Heart left ventricle (tissue), 16 donors: Measurements from ENCODE around the gene SPRR1A. TPM values are rescaled to one million over a fixed set of nuclear protein-coding genes. Genes with fewer than 3 reads are reported as not detected.

Experiments
- ATAC-seq, 4 donors: fragments of 200-7000 bp; cut with Tn5 transposase; one replicate each; pipeline ENCODE4 v1.9.1; 2020 to 2022; ENCODE audit warnings: moderate library complexity in 4 of 4, mild to moderate bottlenecking in 3 of 4, moderate number of reproducible peaks in 1 of 4
- DNase-seq, 5 donors: peaks; one replicate each; pipeline ENCODE4 v3.0.0-alpha.2; 2020
- H3K27ac ChIP-seq, 12 donors: fragments of 200-600 bp; sonication (generic) in 4 of 12; one replicate each; pipeline versions ENCODE4 v1.5.0 to v1.8.0; 2016 to 2022; ENCODE audit warnings: mild to moderate bottlenecking in 2 of 12
- H3K27me3 ChIP-seq, 9 donors: fragments of 200-600 bp; sonication (generic) in 2 of 9; one replicate each; pipeline versions ENCODE4 v1.5.1 to v1.8.0; 2016 to 2022; ENCODE audit warnings: mild to moderate bottlenecking in 3 of 9
- H3K36me3 ChIP-seq, 9 donors: fragments of 200-600 bp; sonication (generic) in 2 of 9; one replicate each; pipeline versions ENCODE4 v1.5.0 to v1.8.0; 2018 to 2022; ENCODE audit warnings: mild to moderate bottlenecking in 2 of 9
- H3K4me1 ChIP-seq, 12 donors: fragments of 200-600 bp; sonication (generic) in 4 of 12; one replicate each; pipeline versions ENCODE4 v1.5.0 to v1.8.0; 2016 to 2022; ENCODE audit warnings: mild to moderate bottlenecking in 3 of 12
- H3K4me3 ChIP-seq, 12 donors: fragments of 200-600 bp; sonication (generic) in 4 of 12; one replicate each; pipeline versions ENCODE4 v1.5.0 to v1.8.0; 2017 to 2022; ENCODE audit warnings: mild to moderate bottlenecking in 9 of 12, moderate library complexity in 4 of 12
- H3K9me3 ChIP-seq, 12 donors: fragments of 200-600 bp; sonication (generic) in 4 of 12; one replicate each; pipeline versions ENCODE4 v1.5.0 to v1.8.0; 2016 to 2022; ENCODE audit warnings: mild to moderate bottlenecking in 1 of 12
- POLR2A ChIP-seq, 2 donors: fragments of 450-650 bp; IDR thresholded peaks; one replicate each; pipeline ENCODE4 v1.6.1; 2017; ENCODE audit warnings: antibody characterized with exemption in 2 of 2, mild to moderate bottlenecking in 2 of 2, moderate library complexity in 2 of 2
- WGBS, 4 donors: extraction: QIAGEN DNeasy Blood & Tissue Kit in 2 of 4; methylation state at CpG; one replicate each; pipeline versions ENCODE4 v1.1.5 to v1.1.7; 2013 to 2018; 5-methylcytosine and 5-hydroxymethylcytosine counted together
- intact Hi-C, 10 donors: fragments of 100-400 bp; cut with DNase I; formaldehyde crosslinking; loops; one replicate each; pipeline versions ENCODE4 v1.11.1 to v1.14.2; 2022
- polyA plus RNA-seq, 2 donors: library from polyadenylated mRNA; stranded (reverse); fragments of 200-250 nt; gene quantifications; one replicate each; pipeline ENCODE4 v1.2.3, GENCODE V29; 2013
- total RNA-seq, 9 donors: library from RNA; depleted of rRNA in 2 of 9; stranded (reverse); fragments of >200 nt in 2 of 9; fragmentation: NEBNext Ultra II Directional in 3 of 9; extraction: Animal tissue kit (Norgen Biotek cat#: 25700) in 3 of 9; gene quantifications; one replicate each; pipeline versions ENCODE4 v1.1.0 to v1.2.4, GENCODE V29; 2016 to 2023
- TF ChIP-seq, protein P1 (sequence below), 12 donors: fragments of 200-600 bp; sonication (generic) in 4 of 12; IDR thresholded peaks; one replicate each; pipeline versions ENCODE4 v1.5.0 to v1.8.0; 2018 to 2022; ENCODE audit warnings: antibody characterized with exemption in 12 of 12, mild to moderate bottlenecking in 5 of 12
- donor health status: ischemic (EF 13 %, LVEDD 7.1; RV severe dilation, severe dysfunction).
- donor health status: healthy with polysubstance abuse.
- donor health status: DM: no; HTN: yes; CAD: no.
- donor health status: DM: no; HTN: no; CAD: no.
- donor health status: ischemic (EF 25% LVEDD 6.9; RV normal size, moderate dysfunction).
- donor health status: ischemic (EF 25% LVEDD 5.7; RV mildly dilated, moderate dysfunction).
- donor health status: healthy.
- donor health status: DM: yes; HTN: yes; CAD: no.
- donor health status: ischemic (EF 35%, LVEDD 5.7; RV mildly dilated, moderate dysfunction).
- donor health status: nonischemic (EF 11% LVEDD 7.7; RV severe dilation, severe dysfunction).
- donor health status: DM: yes; HTN: yes; CAD: no.
- donor health status: PGD.
- donor health status: ischemic (EF 29% LVEDD 5.4; RV normal size, mild dysfunction).
- donor health status: nonischemic (EF 23%, LVEDD 6.1; RV moderate dilation, normal function).

The SPRR1A gene
- total and polyA plus RNA-seq, 11 donors = not detected

DNA sequence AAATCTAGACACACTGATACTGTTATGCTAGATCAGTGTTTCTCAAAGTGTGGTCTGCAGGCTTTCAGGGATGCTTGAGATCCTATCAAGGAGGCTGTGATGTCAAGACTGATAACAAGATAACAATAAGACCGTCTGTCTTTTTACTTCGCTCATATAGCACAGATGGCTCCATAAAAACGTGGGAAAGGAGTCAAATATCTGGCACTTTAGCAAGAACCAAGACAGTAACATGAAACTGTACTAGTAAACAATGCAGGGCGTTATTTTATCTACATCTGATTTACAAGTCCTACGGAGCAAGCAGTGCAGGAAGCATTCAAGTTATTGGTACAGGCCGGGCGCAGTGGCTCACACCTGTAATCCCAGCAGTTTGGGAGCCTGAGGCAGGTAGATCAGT is 14.0 kb downstream of the SPRR1A start:
- intact Hi-C loops = no loop called here
- DNase-seq = no peak
- Histone ChIP-seq H3K27ac (no peak overlapping the region), H3K4me1 (no peaks in the 10 kb centered on the region), H3K9me3 (peaks cover 0 to 14% (median 0%) of the 10 kb centered on the region in 12 donors), H3K4me3 (no peak overlapping the region), H3K27me3 (peaks cover 0 to 6% (median 0%) of the 10 kb centered on the region in 9 donors), H3K36me3 (no peaks in the 10 kb centered on the region)
- no peak for ATAC-seq
- 40 to 44% (median 43%) methylated on average over 7 of the region's 7 CpGs for WGBS, 4 donors
- TF ChIP-seq POLR2A (IDR thresholded peaks at IDR 0.05) = no peak
- TF ChIP-seq, protein P1, sequence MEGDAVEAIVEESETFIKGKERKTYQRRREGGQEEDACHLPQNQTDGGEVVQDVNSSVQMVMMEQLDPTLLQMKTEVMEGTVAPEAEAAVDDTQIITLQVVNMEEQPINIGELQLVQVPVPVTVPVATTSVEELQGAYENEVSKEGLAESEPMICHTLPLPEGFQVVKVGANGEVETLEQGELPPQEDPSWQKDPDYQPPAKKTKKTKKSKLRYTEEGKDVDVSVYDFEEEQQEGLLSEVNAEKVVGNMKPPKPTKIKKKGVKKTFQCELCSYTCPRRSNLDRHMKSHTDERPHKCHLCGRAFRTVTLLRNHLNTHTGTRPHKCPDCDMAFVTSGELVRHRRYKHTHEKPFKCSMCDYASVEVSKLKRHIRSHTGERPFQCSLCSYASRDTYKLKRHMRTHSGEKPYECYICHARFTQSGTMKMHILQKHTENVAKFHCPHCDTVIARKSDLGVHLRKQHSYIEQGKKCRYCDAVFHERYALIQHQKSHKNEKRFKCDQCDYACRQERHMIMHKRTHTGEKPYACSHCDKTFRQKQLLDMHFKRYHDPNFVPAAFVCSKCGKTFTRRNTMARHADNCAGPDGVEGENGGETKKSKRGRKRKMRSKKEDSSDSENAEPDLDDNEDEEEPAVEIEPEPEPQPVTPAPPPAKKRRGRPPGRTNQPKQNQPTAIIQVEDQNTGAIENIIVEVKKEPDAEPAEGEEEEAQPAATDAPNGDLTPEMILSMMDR (IDR thresholded peaks at IDR 0.05) = no peak

DNA sequence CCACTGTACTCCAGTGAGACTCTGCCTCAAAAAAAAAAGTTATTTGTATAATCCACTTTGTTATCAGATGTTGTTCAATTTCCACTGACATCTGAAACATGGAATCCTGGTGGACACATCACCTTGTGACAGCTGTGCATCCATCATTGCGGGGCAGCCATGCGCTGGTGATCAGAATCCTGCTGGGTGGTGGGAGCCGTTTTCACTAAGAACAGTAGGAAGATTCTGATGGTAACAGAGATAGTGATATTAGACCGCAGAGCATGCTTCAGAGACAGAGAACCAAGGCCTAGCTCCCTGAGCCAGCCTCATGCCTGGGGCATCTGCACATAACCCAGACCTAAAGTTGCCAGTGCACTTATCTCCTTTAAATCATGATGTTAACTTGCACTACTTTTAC is 14.6 kb downstream of the SPRR1A start:
- no peaks in the 10 kb centered on the region for H3K4me1 ChIP-seq
- no peak overlapping the region for H3K27ac ChIP-seq
- H3K4me3 ChIP-seq = no peak overlapping the region
- DNase-seq = no peak
- TF ChIP-seq POLR2A (IDR thresholded peaks at IDR 0.05) = no peak
- TF ChIP-seq, protein P1 (IDR thresholded peaks at IDR 0.05) = no peak
- intact Hi-C loops = no loop called here
- H3K36me3 ChIP-seq = no peaks in the 10 kb centered on the region
- 74 to 82% (median 79%) methylated on average over 4 of the region's 4 CpGs for WGBS, 4 donors
- ATAC-seq = no peak
- peaks cover 0 to 6% (median 0%) of the 10 kb centered on the region in 9 donors for H3K27me3 ChIP-seq
- peaks cover 0 to 14% (median 0%) of the 10 kb centered on the region in 12 donors for H3K9me3 ChIP-seq

DNA sequence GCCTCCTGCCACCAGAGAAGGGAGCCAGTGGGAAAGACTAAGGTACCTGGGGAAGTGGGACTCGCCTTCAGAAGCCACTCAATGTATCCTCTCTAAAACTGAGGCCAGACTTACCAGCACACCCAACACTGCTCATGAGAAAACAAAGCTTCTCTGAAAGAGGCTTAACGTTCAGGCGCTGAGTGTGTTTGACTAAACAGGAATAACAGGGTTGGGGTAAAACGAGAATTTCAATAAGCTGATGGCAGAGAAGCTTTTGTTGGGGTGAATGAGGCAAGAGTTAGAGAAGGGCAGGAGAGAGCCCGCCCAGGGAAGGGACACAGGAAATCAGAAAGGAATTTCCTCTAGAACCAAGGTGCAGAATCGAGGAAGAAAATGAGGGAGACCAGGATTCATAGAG is 15.9 kb downstream of the SPRR1A start:
- Histone ChIP-seq H3K27ac (no peak overlapping the region), H3K36me3 (no peaks in the 10 kb centered on the region), H3K9me3 (peaks cover 0 to 9% (median 0%) of the 10 kb centered on the region in 12 donors), H3K27me3 (peaks cover 0 to 6% (median 0%) of the 10 kb centered on the region in 9 donors), H3K4me1 (no peaks in the 10 kb centered on the region), H3K4me3 (no peak overlapping the region)
- 63 to 69% (median 68%) methylated on average over 6 of the region's 6 CpGs for WGBS, 4 donors
- no peak for ATAC-seq
- DNase-seq = no peak
- intact Hi-C loops = no loop called here
- TF ChIP-seq POLR2A (IDR thresholded peaks at IDR 0.05) = no peak
- TF ChIP-seq, protein P1 (IDR thresholded peaks at IDR 0.05) = no peak

DNA sequence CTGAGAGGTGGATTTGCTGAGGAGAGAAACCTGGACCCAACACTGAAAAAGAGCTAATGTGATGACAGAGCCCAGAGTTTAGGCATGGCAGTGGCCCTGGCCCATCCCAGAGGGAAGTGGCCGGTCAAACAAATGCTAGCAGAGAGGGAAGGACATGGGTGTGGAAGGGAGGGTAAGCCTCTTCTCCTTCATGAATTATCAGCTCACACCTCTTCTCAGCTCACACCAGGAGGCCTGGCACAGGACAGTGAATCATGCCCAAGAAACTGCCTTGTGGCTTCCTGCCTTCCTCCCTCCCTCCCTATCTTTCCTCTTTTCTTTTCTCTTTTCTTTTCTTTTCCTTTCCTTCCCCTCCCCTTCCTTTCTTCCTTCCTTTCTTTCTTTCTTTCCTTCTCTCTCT is 16.4 kb downstream of the SPRR1A start:
- Histone ChIP-seq H3K27ac (no peak overlapping the region), H3K9me3 (peaks cover 0 to 4% (median 0%) of the 10 kb centered on the region in 12 donors), H3K4me1 (no peaks in the 10 kb centered on the region), H3K27me3 (peaks cover 0 to 6% (median 0%) of the 10 kb centered on the region in 9 donors), H3K4me3 (no peak overlapping the region), H3K36me3 (no peaks in the 10 kb centered on the region)
- no peak for TF ChIP-seq POLR2A (IDR thresholded peaks at IDR 0.05)
- TF ChIP-seq, protein P1 (IDR thresholded peaks at IDR 0.05) = no peak
- 81 to 88% (median 84%) methylated on average over 1 of the region's 1 CpG for WGBS, 4 donors
- DNase-seq = no peak
- intact Hi-C loops = no loop called here
- no peak for ATAC-seq
